Ascending aorta (tissue), 2 donors: ENCODE results near the gene VSIR. TPM values are rescaled to one million over a fixed set of nuclear protein-coding genes. Genes with fewer than 3 reads are reported as not detected.

Experiments used
- DNase-seq, 2 donors: peaks; one replicate each; pipeline ENCODE4 v3.0.0-alpha.2; 2019; ENCODE audit warnings: low spot score in 2 of 2
- H3K27ac ChIP-seq, 2 donors: fragments of 200-600 bp; sonication (generic); one replicate each; pipeline ENCODE4 v1.5.1; 2016 to 2017; ENCODE audit warnings: mild to moderate bottlenecking in 1 of 2
- H3K27me3 ChIP-seq: fragments of 200-600 bp; sonication (generic); one replicate; pipeline ENCODE4 v1.5.1; 2017
- H3K36me3 ChIP-seq, 2 donors: fragments of 200-600 bp; sonication (generic); one replicate each; pipeline ENCODE4 v1.5.1; 2016
- H3K4me1 ChIP-seq, 2 donors: fragments of 200-600 bp; sonication (generic); one replicate each; pipeline ENCODE4 v1.5.1; 2016 to 2017; ENCODE audit warnings: mild to moderate bottlenecking in 1 of 2
- H3K4me3 ChIP-seq, 2 donors: fragments of 200-600 bp; sonication (generic); one replicate each; pipeline ENCODE4 v1.5.1; 2016 to 2017; ENCODE audit warnings: mild to moderate bottlenecking in 1 of 2
- H3K9me3 ChIP-seq, 2 donors: fragments of 200-600 bp; sonication (generic); one replicate each; pipeline ENCODE4 v1.5.1; 2016
- intact Hi-C: fragments of 100-400 bp; cut with DNase I; formaldehyde crosslinking; loops from one replicate; pipeline ENCODE4 v1.15.1; 2023
- total RNA-seq: library from RNA; depleted of rRNA; stranded (reverse); fragments of >200 nt; gene quantifications from one replicate; pipeline ENCODE4 v1.1.0, GENCODE V29; 2016
- TF ChIP-seq, protein P1 (sequence below), 3 experiments: fragments of 200-600 bp in 2 of 3; fragments of 450-650 bp in 1 of 3; sonication (generic) in 2 of 3; IDR thresholded peaks; one replicate each; pipeline ENCODE4 v1.5.1; 2016 to 2019; ENCODE audit warnings: antibody characterized with exemption in 3 of 3, mild to moderate bottlenecking in 1 of 3, moderate library complexity in 1 of 3

Gene VSIR
- total RNA-seq, 1 donor from 2014 or later, result 193 TPM

DNA sequence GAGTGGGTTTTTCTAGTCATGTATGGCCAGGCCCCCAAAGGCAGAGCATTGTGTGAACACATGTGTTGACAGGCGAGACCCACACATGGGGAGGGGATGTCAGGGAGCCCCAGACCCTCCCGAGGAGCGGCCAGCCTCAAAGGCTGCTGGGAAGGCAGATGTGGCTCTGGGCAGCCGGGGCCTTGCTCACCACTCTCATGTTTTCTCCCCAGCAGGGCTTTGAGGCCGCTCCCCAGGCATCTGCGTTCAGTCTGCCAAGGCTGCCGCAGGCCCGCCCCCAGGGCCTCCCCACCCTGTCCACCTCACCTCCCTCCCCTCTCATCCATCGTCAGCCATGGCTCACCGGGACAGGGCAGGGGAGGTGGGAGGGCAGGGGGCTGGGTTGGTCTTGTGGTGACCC lies 16.6 kb upstream of the VSIR start:
- TF ChIP-seq, protein P1, sequence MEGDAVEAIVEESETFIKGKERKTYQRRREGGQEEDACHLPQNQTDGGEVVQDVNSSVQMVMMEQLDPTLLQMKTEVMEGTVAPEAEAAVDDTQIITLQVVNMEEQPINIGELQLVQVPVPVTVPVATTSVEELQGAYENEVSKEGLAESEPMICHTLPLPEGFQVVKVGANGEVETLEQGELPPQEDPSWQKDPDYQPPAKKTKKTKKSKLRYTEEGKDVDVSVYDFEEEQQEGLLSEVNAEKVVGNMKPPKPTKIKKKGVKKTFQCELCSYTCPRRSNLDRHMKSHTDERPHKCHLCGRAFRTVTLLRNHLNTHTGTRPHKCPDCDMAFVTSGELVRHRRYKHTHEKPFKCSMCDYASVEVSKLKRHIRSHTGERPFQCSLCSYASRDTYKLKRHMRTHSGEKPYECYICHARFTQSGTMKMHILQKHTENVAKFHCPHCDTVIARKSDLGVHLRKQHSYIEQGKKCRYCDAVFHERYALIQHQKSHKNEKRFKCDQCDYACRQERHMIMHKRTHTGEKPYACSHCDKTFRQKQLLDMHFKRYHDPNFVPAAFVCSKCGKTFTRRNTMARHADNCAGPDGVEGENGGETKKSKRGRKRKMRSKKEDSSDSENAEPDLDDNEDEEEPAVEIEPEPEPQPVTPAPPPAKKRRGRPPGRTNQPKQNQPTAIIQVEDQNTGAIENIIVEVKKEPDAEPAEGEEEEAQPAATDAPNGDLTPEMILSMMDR (IDR thresholded peaks at IDR 0.05), result no peak
- H3K36me3 ChIP-seq, result no peaks in the 10 kb centered on the region
- DNase-seq, result no peak
- H3K4me3 ChIP-seq, result no peak overlapping the region
- H3K27ac ChIP-seq, result no peak overlapping the region
- H3K4me1 ChIP-seq, result no peaks in the 10 kb centered on the region
- no peaks in the 10 kb centered on the region for H3K27me3 ChIP-seq
- no peaks in the 10 kb centered on the region for H3K9me3 ChIP-seq
- intact Hi-C loops, result no loop called here

DNA sequence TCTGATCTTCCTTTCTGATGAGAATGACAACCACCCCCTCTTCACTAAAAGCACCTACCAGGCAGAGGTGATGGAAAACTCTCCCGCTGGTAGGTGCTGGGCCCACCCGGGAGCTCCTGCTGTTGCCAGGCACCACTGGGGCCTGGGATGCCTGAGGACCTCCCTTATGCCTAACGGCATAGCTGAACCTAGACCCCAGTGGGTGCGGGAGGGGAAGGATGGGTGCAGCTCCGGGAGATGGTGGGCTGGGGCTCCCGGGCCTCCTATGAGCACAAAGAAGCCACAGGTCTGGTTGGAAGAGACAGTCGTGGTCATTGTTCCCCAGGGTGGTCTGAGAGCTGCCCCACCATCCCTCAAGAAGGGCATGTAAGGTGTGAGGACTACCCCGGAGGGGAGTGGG lies 15.6 kb upstream of the VSIR start:
- Histone ChIP-seq H3K4me3 (no peak overlapping the region), H3K36me3 (no peaks in the 10 kb centered on the region), H3K27ac (no peak overlapping the region), H3K27me3 (no peaks in the 10 kb centered on the region), H3K9me3 (no peaks in the 10 kb centered on the region), H3K4me1 (no peaks in the 10 kb centered on the region)
- DNase-seq, result no peak
- intact Hi-C loops, result no loop called here
- TF ChIP-seq, protein P1 (IDR thresholded peaks at IDR 0.05), result no peak

DNA sequence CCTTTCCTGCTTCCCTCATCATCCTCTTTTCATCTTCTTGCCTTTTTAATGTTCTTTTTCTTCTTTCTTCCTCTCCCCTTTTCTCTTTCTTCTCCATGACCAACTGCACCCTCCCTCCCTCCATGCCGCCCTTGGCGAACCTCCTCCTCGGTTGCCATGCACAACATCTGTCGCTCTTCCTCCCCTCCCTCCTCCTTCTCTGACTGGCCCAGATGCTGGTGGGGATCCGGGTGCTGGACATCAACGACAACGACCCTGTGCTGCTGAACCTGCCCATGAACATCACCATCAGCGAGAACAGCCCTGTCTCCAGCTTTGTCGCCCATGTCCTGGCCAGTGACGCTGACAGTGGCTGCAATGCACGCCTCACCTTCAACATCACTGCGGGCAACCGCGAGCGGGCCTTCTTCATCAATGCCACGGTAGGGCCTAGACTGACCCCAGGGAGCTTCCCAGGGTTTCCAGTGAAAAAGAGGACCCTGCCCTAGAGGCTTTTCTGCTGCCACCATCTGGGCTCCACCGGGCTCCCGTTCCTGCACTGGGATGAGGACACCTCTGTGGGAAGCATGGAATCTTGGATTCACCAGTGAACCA lies 11.5 kb upstream of the VSIR start:
- DNase-seq, result no peak
- intact Hi-C loops, result no loop called here
- TF ChIP-seq, protein P1 (IDR thresholded peaks at IDR 0.05), result no peak

DNA sequence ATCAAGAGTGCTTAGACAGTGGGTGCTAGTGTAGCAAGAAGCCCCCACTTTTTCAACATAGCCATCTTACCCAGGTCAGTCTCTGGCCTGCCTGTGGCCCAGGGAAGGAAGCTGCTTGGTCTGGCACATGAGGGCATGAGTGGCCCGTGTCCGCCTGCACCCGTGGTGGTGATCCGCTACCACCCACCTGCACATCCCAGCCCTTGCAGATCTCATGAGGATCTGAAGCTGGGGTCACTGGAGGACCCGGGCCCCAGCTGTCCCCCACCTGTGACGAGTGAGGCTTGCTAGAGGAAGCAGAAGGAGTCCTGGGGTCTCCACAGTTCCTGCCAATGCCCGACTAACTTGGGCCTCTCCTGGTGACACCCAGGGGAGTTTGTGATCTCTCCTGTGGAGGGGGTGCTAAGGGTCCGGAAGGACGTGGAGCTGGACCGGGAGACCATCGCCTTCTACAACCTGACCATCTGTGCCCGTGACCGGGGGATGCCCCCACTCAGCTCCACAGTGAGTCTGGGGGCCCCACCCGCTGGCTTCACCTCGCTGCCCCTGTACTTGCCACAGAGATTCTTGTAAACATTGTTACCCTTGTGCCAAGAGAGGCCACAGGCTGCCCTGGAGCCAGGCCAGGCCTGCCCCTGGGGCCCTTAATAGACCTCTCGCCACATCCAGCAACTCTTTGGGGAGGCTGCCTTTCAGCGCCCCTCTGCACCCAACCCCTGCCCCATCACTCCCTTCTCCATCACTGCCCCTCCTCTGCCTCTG lies 10.8 kb upstream of the VSIR start:
- TF ChIP-seq, protein P1 (IDR thresholded peaks at IDR 0.05), result no peak
- Histone ChIP-seq H3K4me3 (no peak overlapping the region), H3K27ac (no peak overlapping the region), H3K4me1 (no peaks in the 10 kb centered on the region), H3K27me3 (no peaks in the 10 kb centered on the region), H3K36me3 (no peaks in the 10 kb centered on the region), H3K9me3 (no peaks in the 10 kb centered on the region)
- intact Hi-C loops, result no loop called here
- DNase-seq, result no peak

More for the DNA sequence above, 11.5 kb upstream of the VSIR start:
- no peaks in the 10 kb centered on the region for H3K27me3 ChIP-seq
- H3K36me3 ChIP-seq, result no peaks in the 10 kb centered on the region
- H3K27ac ChIP-seq, result no peak overlapping the region
- no peaks in the 10 kb centered on the region for H3K4me1 ChIP-seq
- no peak overlapping the region for H3K4me3 ChIP-seq
- H3K9me3 ChIP-seq, result no peaks in the 10 kb centered on the region

DNA sequence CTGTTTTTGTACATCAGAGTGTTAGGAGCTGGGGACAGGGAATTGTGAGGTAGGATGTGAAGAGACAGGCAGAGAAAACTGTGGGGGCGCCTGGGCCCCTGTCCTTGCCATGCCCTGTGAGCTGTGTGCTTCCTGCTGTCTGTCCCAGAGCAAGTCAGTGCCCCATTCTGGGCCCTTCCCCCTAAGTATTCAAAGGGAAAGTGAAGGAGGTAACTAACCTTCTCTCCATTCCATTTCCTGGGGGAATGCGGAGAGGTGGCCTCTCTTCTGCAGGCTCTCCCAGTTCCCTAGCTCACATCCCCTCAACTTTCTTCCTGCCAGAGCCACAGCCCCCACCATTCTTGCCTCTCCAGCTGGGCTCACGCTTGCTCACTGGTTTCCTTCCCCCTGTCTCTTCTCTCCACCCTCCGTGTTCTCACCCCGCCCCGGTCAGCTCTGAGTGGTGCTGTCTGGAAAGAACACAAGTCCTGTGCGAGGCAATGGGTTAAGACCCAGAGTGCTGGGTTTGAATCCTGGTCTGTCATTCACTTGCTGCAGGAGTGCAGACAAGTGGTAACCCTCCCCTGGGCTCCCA lies 9.7 kb upstream of the VSIR start:
- Histone ChIP-seq H3K4me3 (no peak overlapping the region), H3K9me3 (no peaks in the 10 kb centered on the region), H3K27me3 (no peaks in the 10 kb centered on the region), H3K36me3 (no peaks in the 10 kb centered on the region), H3K27ac (no peak overlapping the region), H3K4me1 (no peaks in the 10 kb centered on the region)
- no peak for DNase-seq
- TF ChIP-seq, protein P1 (IDR thresholded peaks at IDR 0.05), result no peak
- intact Hi-C loops, result no loop called here
